Islet precursor cell (in vitro differentiated cells): ENCODE measurements around the gene GNAI2.

Experiments
- DNase-seq: peaks from one replicate; pipeline ENCODE4 v3.0.0-alpha.2; 2018

The GNAI2 gene

DNA sequence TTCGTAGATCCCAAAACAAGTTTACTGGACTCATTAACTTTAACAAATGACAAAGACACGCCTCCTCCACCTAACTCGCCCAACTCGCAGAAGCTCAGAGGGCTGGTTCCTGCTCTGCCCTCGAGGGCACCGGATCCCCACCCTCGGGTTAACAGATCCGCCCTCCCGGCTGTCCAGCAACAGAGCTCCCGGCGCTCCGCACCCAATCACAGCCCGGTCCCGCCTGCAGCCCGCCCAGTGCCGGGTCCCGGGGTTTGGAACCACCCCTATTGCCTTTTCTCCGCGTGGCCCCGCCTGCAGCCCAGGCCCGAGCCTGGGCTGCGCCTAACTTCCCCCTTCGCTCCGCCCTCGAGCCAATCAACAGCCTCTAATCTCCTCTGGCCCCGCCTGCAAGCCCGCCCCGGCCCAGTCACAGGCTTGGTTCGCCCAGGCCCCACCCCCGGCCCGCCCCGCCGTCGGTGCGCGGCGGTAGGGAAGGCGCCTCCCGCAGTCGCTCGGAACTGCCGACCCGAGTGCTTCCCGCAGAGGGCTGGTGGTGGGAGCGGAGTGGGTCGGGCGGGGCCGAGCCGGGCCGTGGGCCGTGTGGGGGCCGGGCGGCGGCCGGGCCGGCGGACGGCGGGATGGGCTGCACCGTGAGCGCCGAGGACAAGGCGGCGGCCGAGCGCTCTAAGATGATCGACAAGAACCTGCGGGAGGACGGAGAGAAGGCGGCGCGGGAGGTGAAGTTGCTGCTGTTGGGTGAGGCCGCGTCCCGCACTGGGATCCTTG is at the start of gene GNAI2:
GNAI2 (plus strand) TSS at position 489 of the 768 bp plus-strand sequence; CDS start at position 621, 132 bp downstream.
- peak; percentile 100 for DNase-seq

DNA sequence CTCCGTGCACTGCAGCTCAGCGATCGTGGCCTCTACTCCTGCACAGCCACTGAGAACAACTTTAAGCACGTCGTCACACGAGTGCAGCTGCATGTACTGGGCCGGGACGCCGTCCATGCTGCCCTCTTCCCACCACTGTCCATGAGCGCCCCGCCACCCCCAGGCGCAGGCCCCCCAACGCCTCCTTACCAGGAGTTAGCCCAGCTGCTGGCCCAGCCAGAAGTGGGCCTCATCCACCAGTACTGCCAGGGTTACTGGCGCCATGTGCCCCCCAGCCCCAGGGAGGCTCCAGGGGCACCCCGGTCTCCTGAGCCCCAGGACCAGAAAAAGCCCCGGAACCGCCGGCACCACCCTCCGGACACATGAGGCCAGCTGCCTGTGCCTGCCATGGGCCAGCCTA is 48.3 kb upstream of the GNAI2 start:
- no peak for DNase-seq

DNA sequence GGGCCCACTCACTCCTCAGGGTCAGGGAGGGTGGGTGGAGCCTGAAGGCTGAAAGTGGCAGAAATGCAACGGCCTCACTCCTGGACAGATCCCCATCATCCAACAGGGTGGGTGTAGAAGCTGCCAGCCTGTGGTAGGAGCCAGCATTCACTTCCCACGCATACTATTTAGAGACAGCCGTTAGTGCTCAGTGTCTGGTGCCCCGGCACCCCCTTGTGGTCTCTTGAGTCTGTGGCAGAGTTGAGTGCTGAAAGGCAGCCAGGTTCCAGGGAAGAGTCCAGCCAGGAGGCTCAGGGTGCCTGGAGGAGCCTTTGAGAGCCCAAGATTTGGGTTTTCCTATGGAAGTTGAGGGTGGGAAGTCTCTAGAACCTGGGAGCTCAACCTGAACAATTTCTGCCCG is 46.7 kb upstream of the GNAI2 start:
- peak; percentile 90 for DNase-seq

DNA sequence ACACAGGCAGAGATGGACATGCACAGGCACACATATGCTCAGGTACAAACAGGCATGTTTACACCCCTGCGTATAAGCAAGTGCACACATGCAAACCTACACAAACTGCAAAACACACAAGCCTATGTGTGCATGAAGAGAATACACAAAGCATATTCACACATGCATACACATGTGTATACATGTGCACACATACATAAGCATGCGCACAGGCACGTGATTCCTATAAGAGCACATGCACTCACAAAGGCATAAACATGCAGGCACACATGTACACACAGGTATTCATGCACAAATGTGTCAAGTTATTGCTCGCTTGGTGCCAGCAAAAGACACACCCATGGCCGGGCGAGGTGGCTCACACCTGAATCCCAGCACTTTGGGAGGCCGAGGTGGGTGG is 46.0 kb upstream of the GNAI2 start:
- no peak for DNase-seq

DNA sequence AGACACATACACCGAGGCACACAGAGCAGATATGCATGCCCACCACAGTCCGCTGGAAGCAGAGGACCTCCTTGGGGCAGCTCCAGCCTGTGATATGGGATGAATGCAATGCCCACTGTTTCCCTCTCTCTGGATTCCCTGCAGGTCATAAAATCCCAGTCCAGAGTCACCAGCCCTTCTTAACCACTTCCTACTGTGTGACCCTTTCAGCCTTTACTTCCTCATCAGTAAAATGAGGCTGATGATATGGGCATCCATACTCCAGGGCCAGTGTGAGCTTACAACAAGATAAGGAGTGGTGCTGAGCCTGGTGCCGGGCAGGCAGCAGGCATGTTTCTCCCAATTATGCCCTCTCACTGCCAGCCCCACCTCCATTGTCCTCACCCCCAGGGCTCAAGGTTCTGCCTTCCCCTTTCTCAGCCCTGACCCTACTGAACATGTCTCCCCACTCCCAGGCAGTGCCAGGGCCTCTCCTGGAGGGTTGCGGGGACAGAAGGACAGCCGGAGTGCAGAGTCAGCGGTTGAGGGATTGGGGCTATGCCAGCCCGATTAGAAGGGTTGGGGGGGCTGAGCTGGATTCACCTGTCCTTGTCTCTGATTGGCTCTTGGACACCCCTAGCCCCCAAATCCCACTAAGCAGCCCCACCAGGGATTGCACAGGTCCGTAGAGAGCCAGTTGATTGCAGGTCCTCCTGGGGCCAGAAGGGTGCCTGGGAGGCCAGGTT is 44.9 kb upstream of the GNAI2 start, which contains the start of gene GNAT1:
GNAT1 (plus strand) TSS at position 675 of the 725 bp plus-strand sequence. CDS start 116 bp downstream, outside the sequence.
- DNase-seq = no peak

DNA sequence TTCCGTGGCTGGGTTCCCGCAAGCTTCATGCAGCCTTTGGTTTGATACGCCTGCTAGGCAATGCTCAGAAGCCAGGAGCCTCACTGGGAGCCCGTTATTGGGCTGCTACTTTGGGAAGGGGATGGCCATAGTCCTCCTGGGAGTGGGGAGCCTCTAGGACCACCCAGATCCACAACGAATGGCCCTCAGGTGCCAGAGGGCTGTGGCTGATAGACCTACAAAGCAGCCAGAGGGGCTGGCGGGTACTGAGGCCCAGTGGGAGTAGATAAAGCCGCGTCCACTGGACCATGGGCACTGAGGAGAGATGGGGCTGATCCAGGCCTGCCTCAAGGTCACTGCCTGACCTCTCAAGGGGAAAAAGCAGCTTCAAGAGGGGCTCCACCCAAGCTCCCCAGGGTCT is 43.9 kb upstream of the GNAI2 start:
- DNase-seq = no peak

DNA sequence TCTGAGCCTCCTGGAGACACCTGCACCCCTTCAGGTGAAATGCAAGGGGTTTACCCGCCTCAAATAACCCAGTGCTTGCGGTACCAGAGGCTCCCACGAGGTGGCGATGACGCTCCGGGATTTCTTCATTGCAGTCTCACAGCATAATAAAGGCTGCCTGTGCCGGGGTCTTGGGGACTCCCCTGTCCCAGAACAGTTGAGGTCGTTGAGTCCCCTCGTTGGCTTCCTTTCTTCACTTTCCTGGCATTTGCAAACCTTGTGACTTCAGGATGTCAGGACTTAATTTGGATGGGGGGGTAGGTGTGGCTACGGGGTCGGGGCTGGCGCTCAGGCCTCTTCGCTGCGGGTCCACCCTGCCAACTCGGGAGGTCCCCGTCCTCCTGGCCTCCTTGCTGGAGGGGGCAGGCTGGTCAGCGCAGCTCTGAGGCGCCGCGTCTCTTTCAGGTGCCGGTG is 43.3 kb upstream of the GNAI2 start:
- peak; percentile 87 for DNase-seq

DNA sequence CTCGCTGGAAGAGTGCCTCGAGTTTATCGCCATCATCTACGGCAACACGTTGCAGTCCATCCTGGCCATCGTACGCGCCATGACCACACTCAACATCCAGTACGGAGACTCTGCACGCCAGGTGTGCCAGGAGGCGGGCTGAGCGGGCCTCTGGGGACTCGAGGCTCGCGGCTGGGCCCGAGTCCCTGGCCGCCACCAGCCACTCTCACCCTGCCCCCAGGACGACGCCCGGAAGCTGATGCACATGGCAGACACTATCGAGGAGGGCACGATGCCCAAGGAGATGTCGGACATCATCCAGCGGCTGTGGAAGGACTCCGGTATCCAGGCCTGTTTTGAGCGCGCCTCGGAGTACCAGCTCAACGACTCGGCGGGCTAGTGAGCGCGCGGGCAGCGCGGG is 42.7 kb upstream of the GNAI2 start:
- no peak for DNase-seq

DNA sequence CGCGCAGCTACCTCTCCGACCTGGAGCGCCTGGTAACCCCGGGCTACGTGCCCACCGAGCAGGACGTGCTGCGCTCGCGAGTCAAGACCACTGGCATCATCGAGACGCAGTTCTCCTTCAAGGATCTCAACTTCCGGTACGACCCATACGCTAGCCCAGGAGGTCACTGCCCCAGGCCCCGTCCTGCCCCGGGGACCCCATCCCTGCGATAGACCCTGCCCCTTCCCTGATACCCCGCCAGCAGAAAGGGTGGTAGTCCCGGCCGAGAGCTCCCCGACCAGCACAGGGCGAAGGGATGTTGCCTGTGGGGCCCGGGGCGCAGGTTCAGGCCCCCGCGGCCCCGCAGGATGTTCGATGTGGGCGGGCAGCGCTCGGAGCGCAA is 42.3 kb upstream of the GNAI2 start:
- DNase-seq = no peak

DNA sequence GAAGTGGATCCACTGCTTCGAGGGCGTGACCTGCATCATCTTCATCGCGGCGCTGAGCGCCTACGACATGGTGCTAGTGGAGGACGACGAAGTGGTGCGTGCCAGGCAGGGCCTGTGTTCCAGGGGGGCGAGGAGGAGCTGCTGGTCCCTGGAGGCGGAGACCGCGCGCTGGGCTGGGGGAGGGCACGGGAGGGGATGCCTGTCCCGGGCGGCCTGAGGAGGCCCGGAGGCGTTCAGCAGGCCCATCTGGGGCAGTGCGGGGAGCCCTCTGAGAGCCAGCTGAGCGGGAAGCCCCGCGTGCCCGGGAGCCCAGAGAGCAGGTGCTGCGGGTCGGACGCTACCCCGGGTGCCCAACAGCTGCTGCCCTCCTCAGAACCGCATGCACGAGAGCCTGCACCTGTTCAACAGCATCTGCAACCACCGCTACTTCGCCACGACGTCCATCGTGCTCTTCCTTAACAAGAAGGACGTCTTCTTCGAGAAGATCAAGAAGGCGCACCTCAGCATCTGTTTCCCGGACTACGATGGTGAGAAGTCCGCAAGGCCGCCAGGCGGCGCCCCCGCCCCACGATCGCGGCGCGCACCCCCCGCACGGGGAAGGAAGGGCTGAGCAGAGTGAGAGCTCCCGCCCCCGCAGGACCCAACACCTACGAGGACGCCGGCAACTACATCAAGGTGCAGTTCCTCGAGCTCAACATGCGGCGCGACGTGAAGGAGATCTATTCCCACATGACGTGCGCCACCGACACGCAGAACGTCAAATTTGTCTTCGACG is 41.7 kb upstream of the GNAI2 start:
- peak; percentile 84 for DNase-seq

DNA sequence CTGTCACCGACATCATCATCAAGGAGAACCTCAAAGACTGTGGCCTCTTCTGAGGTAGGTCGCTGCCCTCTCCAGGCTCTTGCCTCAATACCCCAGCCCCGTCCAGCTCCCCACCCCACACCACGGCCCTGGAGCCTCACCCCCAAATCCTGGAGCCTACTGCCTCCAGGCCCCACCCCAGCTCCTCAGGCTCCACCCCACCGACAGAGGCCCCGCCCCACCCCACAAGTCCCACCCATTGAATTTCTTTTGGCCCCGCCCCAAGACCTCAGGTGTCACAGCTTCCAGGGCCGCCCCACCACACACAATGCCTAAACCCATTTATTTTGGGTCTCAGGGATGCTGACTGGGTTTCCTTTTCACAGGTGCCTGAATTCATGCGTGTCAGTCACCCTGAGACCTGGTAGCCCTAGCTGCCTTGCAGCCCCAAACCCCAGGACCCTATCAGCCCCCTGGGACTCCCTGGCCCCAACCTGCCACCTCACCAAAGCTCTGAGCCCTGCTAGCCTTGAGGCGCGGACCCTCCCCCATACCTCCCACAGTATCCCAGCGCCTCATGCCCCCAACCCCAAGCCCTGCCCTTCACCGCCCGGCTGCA is 41.0 kb upstream of the GNAI2 start:
- no peak for DNase-seq

DNA sequence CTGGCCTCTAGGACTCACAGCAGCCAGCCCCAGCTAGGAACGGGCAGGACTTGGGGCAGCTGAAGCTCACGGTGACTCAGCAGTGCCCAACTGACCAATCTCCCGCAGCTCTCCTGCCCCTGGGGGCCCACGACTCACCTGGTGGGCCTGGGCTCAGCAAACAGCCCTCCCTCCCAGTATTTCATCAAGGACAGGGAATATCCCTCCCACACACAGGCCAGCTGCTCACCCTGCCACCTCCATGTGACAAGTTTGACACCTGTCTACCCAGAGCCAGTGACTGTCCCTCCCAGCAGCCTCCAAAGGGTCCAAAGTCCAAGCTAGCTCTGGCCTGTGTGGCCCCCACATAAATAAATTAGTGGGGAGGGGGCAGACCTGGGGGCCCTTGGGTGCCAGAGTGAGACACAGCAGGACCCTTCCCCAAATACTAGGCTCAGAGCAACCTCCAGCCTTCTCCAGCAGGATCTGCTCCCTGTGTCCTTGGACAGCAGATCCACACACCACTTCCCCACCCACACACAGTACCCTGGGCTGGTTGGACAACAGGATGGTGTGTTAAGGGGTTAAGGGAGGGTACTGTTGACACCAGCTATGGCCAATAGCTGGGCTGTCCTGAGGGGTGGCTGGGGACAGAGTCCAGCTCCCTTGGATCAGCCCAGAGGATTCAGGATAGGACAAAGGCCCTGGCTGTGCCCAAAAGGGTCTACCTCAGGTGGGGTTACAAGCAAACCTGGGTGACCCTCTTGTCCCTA is 40.3 kb upstream of the GNAI2 start:
- DNase-seq = peak; percentile 74

DNA sequence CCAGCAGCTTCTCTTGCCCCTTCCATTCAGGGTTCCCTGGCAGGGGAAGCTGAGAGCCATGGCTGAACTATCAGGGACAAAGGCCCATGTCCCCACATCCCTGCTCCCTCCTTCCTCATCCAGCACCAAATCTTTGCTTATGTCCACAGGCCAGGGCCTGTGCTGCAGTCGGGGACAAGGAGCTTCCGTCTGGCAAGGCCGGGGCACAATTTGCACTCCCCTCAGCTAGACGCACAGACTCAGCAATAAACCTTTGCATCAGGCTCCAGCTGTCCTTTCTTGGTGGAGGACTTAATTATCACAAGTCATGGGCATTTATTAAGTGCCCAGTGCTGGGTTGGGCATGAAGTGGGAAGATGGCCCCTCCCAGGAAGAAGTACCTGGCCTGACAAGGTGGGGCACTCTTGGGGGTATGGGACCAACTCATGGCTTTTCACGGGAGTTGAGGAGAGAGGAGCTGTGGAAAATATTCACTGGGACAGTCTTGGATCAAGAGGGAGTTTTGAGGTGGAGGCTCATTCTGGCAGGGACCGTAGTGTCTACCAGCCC is 39.7 kb upstream of the GNAI2 start:
- DNase-seq = no peak

DNA sequence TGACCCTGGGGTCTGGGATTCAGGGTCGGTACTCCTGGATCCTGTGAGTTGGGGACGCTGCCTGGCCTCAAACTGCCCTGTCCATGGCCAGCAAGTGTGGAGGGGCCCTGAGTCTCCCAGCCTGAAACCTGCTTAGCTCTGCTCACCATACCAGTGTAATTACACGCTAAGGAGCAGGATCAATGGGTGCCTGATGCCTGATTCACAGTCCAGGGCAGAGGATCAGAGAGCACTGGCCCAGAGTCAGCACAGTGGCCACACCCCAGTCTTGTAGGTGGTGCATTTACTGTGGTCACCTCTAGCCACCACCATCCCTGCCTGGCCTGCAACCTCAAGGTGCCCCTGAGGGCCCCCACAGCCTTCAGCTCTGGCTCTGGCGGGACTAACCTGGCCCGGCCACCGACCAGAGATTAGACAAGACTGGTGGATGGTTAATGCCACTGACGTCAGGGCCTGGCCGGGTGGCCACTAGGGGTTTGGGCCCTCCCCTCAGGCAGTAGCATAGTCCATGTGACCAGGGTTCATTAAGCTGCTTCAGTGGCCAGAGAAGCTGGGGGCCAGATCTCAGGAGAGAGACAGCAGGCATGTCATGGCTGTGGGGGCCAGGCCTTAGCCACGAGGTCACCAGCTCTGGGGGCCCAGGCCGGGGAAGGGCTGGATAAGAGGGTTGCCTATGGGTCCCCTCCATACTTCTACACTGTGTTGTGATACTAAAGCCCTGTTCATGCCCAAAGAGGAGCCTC is 34.3 kb upstream of the GNAI2 start:
- DNase-seq = peak; percentile 74

DNA sequence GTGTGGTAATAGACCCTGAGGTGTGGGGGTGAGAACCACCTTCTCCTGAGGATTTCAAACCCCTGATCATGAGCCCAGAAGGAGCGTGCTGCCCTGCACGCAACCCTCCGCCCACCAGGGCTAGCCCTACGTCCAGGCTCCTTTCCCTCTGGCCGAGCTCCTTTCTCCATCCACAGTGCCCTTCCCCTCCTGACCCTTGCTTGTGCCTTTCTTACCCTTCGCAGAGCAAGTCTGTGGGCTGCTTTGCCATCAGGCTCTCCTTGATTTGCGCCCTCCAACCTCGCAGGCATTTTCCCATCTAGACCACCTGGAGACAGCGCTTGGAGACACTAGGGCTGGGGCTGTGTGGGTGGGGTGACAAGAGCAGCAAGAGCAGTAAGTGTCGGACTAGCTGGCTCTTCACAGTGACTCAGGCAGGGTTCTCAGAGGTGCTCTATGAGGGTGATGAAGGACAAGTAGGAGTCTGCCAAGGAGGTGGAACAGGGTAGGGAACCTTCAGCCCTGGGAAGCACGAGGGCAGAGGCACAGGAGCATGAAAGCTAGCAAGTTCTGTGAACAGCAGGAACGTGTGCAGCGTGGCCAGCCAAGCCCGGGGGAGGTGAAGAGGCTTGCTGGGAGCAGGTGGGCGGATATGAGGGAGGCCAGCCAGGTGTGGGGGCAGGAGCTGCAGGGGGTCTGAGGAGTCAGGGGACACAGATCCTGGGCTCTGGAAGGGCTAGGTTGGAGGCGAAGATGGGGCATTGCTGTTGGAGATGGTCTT is 33.5 kb upstream of the GNAI2 start:
- DNase-seq = no peak

DNA sequence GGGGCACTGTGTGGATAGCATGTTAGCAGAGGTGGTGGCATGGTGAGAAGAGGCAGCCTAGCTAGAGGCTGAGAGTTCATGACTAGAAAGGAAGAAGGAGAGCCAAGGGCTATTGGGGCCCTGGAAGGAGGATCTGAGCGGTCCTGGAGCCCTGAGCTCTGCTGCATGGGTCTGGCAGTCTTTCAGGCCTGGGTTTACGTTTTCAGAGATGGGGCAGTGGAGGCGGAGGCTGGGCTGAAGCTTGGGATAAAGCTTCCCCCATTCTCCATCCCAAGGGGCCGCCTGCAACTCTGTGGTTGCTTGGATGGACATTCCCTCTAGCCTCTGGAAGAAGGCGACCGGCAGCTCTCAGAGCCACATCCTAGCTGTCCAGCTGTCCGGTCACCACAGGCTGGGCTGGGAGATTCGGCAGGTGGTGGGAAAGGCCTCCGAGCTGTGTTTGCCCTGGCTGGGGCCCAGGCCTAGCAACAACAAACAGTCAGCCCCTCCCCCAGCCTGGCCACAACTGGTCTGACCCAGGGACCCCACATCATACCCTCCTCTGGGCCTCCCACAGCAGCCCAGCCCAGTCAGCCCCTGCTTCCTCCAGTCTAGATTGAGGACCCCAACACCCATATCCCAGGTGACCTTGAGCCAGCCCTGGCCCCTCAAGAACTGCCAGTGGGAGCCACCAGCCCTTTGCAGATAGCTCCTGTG is 32.7 kb upstream of the GNAI2 start:
- no peak for DNase-seq

DNA sequence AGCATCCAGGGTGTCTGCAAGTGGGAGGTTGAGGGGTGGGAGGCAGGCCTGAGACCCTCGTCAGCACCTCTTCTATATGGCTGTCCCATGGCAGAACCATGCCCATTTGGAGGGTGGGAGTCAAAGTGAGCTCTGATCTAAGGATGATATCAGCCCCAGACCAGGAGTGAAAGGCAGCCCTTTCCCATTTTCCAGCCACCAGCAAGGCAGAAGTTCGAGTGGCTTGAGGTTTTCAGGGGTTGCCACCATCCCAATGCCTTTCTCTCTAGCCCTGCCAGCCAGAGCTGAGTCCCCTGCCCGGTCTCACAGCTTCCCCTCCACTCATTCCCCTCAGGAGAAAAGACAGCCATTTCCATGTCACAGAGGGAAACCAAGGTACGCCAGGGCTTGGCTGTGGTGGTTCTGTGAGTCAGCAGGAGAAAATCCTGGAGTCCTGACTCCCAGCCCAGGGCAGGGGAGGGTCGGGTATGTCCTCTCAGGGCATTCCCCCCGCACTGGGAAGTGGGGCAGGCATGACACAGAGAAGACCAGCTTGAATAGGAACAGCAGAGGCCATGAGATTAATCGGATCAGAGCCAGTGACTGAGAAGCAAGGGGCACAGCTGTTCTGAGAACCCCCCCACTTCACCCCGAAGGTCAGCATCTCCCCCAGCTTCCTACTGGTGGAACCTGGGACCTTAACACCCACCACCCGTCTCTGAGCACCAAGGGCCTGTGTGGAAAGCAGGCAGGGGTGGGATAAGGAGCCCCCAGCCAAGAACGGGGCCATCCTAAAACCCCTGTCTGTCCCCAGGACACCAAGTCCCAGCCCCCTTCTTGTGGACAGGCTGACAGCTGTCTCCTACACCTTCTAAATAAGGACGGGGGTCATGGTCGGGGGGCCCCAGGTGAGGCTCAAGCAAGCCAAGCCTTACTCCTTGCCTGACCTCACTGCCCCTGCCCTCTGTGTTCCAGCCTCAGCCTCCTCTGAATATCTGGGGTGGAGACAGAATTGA is 31.9 kb upstream of the GNAI2 start:
- no peak for DNase-seq

DNA sequence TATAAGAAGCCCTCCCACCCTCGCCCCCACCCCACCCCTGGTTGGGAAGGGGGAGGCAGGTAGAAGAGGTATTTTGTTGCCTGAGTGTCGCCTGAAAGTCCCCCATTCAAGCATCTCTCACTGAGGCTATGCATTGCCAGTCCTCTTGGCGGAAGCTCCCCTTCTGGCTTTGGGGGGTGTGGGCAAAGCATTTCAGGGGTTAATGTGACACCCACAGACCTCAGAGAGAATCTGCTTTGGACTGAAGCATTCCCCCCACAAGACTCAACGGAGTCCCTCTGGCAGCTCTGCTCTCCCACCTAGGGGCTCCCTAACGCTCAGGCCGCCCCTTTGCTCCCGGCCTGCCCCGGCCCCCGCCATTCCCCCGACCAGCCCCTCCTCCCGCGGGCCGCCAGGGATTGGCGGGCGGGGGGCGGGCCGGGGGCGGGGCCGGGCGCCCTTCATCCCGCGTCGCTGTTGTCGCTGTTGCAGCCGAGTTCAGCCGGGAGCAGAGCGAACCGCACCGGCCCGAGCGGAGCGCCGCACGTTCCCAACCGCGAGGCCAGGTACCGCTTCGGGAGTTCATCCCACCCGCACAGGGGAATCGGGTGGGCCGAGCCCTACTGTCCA is 31.1 kb upstream of the GNAI2 start, which contains the start of gene SLC38A3:
SLC38A3 (plus strand) TSS at position 468 of the 609 bp plus-strand sequence. CDS start 8,929 bp downstream, outside the sequence.
- peak; percentile 81 for DNase-seq
